Activated T-helper 2 cell treated with anti-CD3 and anti-CD28 coated beads, Interferon-gamma antibody, Interleukin-2, Interleukin-4, amounts not matched to agents 10 μg/mL and 5 μg/mL and 100 μg/mL, durations not matched to agents 14 hours and 24 hours and 36 hours (primary cell): ENCODE data around the gene HMCN1. TPM values are rescaled to one million over a fixed set of nuclear protein-coding genes. Genes with fewer than 3 reads are reported as not detected.

Source experiments
- DNase-seq: peaks from one replicate; pipeline ENCODE4 v3.0.0; 2021; ENCODE audit warnings: low spot score
- H3K27ac Mint-ChIP-seq: one replicate; pipeline ENCODE4 v1.8.0; 2021; ENCODE audit warnings: mixed read lengths
- H3K27me3 Mint-ChIP-seq: one replicate; pipeline ENCODE4 v1.8.0; 2021; ENCODE audit warnings: low read depth, mixed read lengths
- H3K36me3 Mint-ChIP-seq: one replicate; pipeline ENCODE4 v1.8.0; 2021; ENCODE audit warnings: low read depth, mixed read lengths
- H3K4me1 Mint-ChIP-seq: one replicate; pipeline ENCODE4 v1.8.0; 2021; ENCODE audit warnings: low read depth, mixed read lengths
- H3K4me3 Mint-ChIP-seq: one replicate; pipeline ENCODE4 v1.8.0; 2021; ENCODE audit warnings: low read depth, mild to moderate bottlenecking, moderate library complexity, mixed read lengths
- H3K9me3 Mint-ChIP-seq: one replicate; pipeline ENCODE4 v1.8.0; 2021; ENCODE audit warnings: mixed read lengths
- intact Hi-C: fragments of 100-400 bp; cut with micrococcal nuclease; formaldehyde crosslinking; loops from one replicate; pipeline ENCODE4 v1.15.1; 2023
- total RNA-seq: library from RNA; stranded (reverse); gene quantifications from 2 replicates; pipeline ENCODE4 v1.2.3, GENCODE V29; 2022

The HMCN1 gene
- total RNA-seq, 1 donor from 2014 or later = 0.18 TPM

- no peak overlapping the region for H3K4me3 Mint-ChIP-seq
- DNase-seq = no peak
- no peaks in the 10 kb centered on the region for H3K36me3 Mint-ChIP-seq
- H3K27me3 Mint-ChIP-seq = peaks cover 3% of the 10 kb centered on the region
- no peaks in the 10 kb centered on the region for H3K9me3 Mint-ChIP-seq
- no peaks in the 10 kb centered on the region for H3K4me1 Mint-ChIP-seq
- intact Hi-C loops = no loop called here
- H3K27ac Mint-ChIP-seq = no peak overlapping the region
These were observed 82.3 kb downstream of the HMCN1 start for GRCh38 chr1:185816460-185816859.

DNA sequence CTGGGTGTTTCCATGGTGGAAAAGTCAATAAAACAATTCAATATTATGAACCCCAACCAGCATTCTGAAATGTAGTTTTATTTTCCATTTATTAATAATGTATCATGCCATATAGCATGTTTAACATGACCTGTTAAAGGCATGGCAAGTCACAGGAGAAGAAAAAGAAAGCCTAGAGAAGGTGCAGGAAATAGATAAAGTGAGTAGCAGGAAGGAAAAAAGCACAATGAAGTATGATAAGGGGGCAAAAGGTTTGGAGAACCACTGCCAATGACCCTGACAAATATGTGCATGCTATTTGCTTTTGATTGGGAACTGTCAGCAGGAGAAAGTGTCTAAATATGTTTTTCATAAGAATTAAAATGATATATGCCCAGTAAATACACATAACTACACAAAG, 85.6 kb downstream of the HMCN1 start:
- H3K9me3 Mint-ChIP-seq = no peaks in the 10 kb centered on the region
- no peak overlapping the region for H3K4me3 Mint-ChIP-seq
- peaks cover 7% of the 10 kb centered on the region for H3K27me3 Mint-ChIP-seq
- no peaks in the 10 kb centered on the region for H3K4me1 Mint-ChIP-seq
- intact Hi-C loops = no loop called here
- H3K36me3 Mint-ChIP-seq = no peaks in the 10 kb centered on the region
- H3K27ac Mint-ChIP-seq = no peak overlapping the region
- no peak for DNase-seq

DNA sequence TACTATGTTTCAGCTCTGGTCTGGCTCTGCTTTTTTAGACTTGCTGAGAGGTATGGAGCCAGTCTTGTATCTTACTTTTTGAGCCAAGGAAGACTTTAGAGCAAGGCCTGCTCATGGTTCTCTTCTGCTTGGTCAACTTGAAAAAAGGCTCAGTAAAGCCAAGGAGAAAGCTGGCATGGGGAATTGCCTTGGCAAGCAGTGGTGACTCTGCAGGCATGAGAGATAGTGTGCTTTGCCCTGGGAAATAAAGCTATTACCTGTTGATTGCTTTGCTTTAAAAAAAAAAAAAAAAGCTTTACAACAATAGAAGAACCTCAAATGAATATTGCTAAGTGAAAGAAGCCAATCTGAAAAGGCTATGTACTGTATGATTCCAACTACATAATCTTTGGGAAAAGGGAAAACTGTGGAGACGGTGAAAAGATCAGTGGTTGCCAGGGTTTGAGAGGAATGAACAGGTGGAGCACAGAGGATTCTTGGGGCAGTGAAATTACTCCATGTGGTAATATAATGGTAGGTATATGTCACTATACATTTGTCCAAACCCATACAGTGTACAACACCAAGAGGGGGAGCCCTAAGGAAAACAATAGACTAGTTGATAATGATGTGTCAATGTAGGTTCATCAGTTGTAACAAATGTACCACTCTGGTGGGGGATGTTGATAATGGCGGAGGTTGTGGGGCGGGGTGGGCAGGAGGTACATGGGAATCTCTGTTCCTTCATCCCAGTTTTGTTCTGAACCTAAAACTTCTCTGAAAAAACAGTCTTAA, 87.6 kb downstream of the HMCN1 start:
- H3K4me3 Mint-ChIP-seq = no peak overlapping the region
- no peak overlapping the region for H3K27ac Mint-ChIP-seq
- DNase-seq = no peak
- peaks cover 7% of the 10 kb centered on the region for H3K27me3 Mint-ChIP-seq
- intact Hi-C loops = no loop called here
- no peaks in the 10 kb centered on the region for H3K36me3 Mint-ChIP-seq
- no peaks in the 10 kb centered on the region for H3K9me3 Mint-ChIP-seq
- no peaks in the 10 kb centered on the region for H3K4me1 Mint-ChIP-seq

GRCh38 chr1:185823467-185823866, 89.3 kb downstream of the HMCN1 start:
- no peak for DNase-seq
- H3K27ac Mint-ChIP-seq = no peak overlapping the region
- H3K27me3 Mint-ChIP-seq = peaks cover 4% of the 10 kb centered on the region
- no peak overlapping the region for H3K4me3 Mint-ChIP-seq
- no peaks in the 10 kb centered on the region for H3K9me3 Mint-ChIP-seq
- no peaks in the 10 kb centered on the region for H3K4me1 Mint-ChIP-seq
- intact Hi-C loops = no loop called here
- no peaks in the 10 kb centered on the region for H3K36me3 Mint-ChIP-seq

DNA sequence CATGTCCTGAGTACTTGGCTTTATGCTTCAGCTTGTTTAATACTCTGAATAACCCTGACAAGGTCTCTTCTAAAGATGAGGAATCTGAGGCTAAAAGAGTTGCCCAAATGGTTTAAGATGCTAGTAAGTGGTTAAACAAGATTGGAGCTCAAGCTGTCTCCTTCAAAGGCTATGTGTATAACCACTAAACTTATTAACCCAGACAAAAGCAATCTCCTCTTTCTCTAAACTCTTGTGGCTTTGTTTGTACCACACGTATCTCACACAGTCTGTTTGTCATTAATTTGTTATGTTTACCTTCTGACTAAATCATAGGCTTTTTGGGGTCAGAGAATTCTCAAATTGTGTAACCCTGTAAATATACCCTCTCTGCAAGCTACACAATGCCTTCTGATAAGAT, 89.9 kb downstream of the HMCN1 start:
- intact Hi-C loops = no loop called here
- DNase-seq = no peak
- peaks cover 4% of the 10 kb centered on the region for H3K27me3 Mint-ChIP-seq
- no peaks in the 10 kb centered on the region for H3K36me3 Mint-ChIP-seq
- H3K4me1 Mint-ChIP-seq = no peaks in the 10 kb centered on the region
- H3K27ac Mint-ChIP-seq = no peak overlapping the region
- no peaks in the 10 kb centered on the region for H3K9me3 Mint-ChIP-seq
- H3K4me3 Mint-ChIP-seq = no peak overlapping the region

DNA sequence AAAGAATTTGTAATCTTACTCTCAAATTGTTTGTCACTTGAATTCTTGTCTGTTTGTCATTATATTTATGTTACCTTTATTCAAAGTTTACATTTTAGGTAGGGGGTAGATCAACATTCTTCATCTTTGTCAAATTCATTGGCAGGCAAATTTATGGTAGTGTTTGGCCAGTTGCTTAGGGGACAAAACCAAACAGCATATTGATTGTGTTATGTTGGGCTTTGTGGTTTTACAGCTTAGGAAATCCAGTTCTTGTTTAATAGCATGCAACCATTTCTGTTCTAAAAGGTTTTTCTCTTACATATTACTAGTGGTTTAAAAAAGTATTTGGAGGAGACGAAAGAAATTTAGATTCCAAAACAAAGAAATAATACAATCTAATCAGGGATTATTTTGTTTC, 91.4 kb downstream of the HMCN1 start:
- H3K4me1 Mint-ChIP-seq = no peaks in the 10 kb centered on the region
- intact Hi-C loops = no loop called here
- H3K27ac Mint-ChIP-seq = no peak overlapping the region
- no peak overlapping the region for H3K4me3 Mint-ChIP-seq
- peaks cover 4% of the 10 kb centered on the region for H3K27me3 Mint-ChIP-seq
- DNase-seq = no peak
- H3K36me3 Mint-ChIP-seq = no peaks in the 10 kb centered on the region
- no peaks in the 10 kb centered on the region for H3K9me3 Mint-ChIP-seq

GRCh38 chr1:185834371-185834905, 100.2 kb downstream of the HMCN1 start:
- no peaks in the 10 kb centered on the region for H3K9me3 Mint-ChIP-seq
- H3K27me3 Mint-ChIP-seq = no peaks in the 10 kb centered on the region
- H3K27ac Mint-ChIP-seq = no peak overlapping the region
- no peaks in the 10 kb centered on the region for H3K36me3 Mint-ChIP-seq
- DNase-seq = no peak
- H3K4me1 Mint-ChIP-seq = no peaks in the 10 kb centered on the region
- H3K4me3 Mint-ChIP-seq = no peak overlapping the region
- intact Hi-C loops = no loop called here

DNA sequence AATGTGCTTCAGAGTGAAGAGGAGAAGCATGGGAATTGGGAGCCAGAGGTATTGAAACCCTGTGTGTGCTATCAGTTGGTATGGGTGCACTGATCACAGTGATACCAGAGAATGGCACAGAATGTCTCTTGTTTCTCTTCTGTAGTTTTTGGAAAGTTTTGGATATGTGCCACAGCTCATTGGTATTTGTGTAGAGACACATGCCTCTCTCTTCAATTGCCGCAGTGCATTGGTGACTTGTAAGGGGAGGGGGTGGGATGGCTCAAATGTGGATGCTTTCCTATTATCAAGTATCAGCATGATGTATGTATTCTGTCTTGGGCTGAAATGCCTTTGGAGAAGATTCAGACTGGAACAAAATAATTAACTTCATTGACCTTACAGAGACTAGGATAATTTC, 101.0 kb downstream of the HMCN1 start:
- no peak overlapping the region for H3K27ac Mint-ChIP-seq
- H3K4me3 Mint-ChIP-seq = no peak overlapping the region
- no peaks in the 10 kb centered on the region for H3K27me3 Mint-ChIP-seq
- no peaks in the 10 kb centered on the region for H3K9me3 Mint-ChIP-seq
- no peak for DNase-seq
- no peaks in the 10 kb centered on the region for H3K4me1 Mint-ChIP-seq
- intact Hi-C loops = no loop called here
- no peaks in the 10 kb centered on the region for H3K36me3 Mint-ChIP-seq

GRCh38 chr1:185837711-185838110, 103.5 kb downstream of the HMCN1 start:
- intact Hi-C loops = no loop called here
- no peaks in the 10 kb centered on the region for H3K36me3 Mint-ChIP-seq

GRCh38 chr1:185838111-185838510, 103.9 kb downstream of the HMCN1 start:
- intact Hi-C loops = no loop called here
- DNase-seq = no peak
- no peaks in the 10 kb centered on the region for H3K9me3 Mint-ChIP-seq
- no peaks in the 10 kb centered on the region for H3K27me3 Mint-ChIP-seq
- no peak overlapping the region for H3K4me3 Mint-ChIP-seq
- H3K4me1 Mint-ChIP-seq = no peaks in the 10 kb centered on the region
- no peaks in the 10 kb centered on the region for H3K36me3 Mint-ChIP-seq
- no peak overlapping the region for H3K27ac Mint-ChIP-seq

More at GRCh38 chr1:185837711-185838110, 103.5 kb downstream of the HMCN1 start:
- Mint-ChIP-seq H3K27me3 (no peaks in the 10 kb centered on the region), H3K9me3 (no peaks in the 10 kb centered on the region), H3K4me3 (no peak overlapping the region), H3K4me1 (no peaks in the 10 kb centered on the region), H3K27ac (no peak overlapping the region)
- DNase-seq = no peak

- Mint-ChIP-seq H3K27ac (no peak overlapping the region), H3K4me1 (no peaks in the 10 kb centered on the region)
These were observed 106.7 kb downstream of the HMCN1 start for GRCh38 chr1:185840880-185841279.

DNA sequence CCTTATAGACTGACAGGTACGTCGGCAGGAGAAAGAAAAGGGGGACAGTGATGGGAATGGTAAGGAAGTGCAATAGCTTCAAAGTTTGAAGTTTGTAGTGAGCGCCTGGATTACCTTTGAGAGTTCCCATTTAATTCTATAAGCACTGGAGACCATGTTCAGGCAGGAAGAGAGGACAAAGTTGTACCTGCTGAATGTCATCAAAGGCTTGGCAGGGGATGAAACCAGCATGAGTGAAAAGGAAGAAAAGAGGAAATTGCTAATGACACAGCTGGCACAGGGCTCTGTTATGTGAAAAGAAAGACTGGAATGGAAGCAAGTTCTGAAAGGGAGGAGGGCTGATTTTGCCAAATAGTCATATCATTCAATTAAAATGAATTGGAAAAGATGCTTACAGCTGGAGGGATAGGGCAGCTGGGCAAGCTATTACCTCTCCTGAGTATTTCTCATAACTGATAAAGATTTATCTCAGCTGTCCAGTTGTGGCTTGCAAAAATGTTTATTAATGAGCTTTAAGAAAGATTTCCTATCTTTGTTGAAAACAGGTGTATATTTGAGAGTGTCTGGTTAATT, 109.2 kb downstream of the HMCN1 start:
- H3K4me3 Mint-ChIP-seq = no peak overlapping the region
- no peaks in the 10 kb centered on the region for H3K36me3 Mint-ChIP-seq
- intact Hi-C loops = no loop called here
- no peak for DNase-seq
- H3K4me1 Mint-ChIP-seq = no peaks in the 10 kb centered on the region
- H3K9me3 Mint-ChIP-seq = no peaks in the 10 kb centered on the region
- H3K27me3 Mint-ChIP-seq = no peaks in the 10 kb centered on the region
- H3K27ac Mint-ChIP-seq = no peak overlapping the region

More at GRCh38 chr1:185840880-185841279, 106.7 kb downstream of the HMCN1 start:
- no peaks in the 10 kb centered on the region for H3K36me3 Mint-ChIP-seq
- no peaks in the 10 kb centered on the region for H3K9me3 Mint-ChIP-seq
- intact Hi-C loops = no loop called here
- no peak for DNase-seq
- H3K4me3 Mint-ChIP-seq = no peak overlapping the region
- H3K27me3 Mint-ChIP-seq = no peaks in the 10 kb centered on the region

DNA sequence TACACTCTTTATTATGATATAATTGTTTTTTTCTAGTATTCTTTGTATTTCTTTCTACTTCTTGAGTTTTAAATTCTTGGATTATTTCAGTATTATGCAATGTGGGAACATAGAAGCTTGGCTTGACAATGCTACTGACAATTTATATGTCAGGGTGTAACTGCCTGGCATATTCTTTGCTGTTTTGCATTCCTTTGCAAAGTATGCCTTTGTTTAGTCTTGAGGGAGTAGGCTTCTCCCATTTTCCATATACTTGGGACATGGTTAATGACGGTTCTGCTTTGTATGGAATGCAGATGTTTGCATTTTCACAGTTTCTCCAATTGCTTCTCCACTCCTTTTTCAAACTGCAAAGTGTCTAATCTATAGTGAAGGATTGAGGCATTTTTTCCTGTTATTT, 109.8 kb downstream of the HMCN1 start:
- Mint-ChIP-seq H3K4me3 (no peak overlapping the region), H3K27me3 (no peaks in the 10 kb centered on the region), H3K36me3 (no peaks in the 10 kb centered on the region), H3K27ac (no peak overlapping the region), H3K9me3 (no peaks in the 10 kb centered on the region), H3K4me1 (no peaks in the 10 kb centered on the region)
- no peak for DNase-seq
- intact Hi-C loops = no loop called here
